A549 (cell line): ENCODE data around the gene IGFL4.

Source experiments
- CHD2 ChIP-seq: fragments of 150-350 bp; IDR thresholded peaks from 2 replicates; pipeline ENCODE4 v1.6.1; 2014; ENCODE audit warnings: low read length; ENCODE audit not compliant: partially characterized antibody
- CTCF ChIP-seq: fragments of >200 bp; sonication (Bioruptor Twin); formaldehyde crosslinking; IDR thresholded peaks from 3 replicates; pipeline ENCODE4 v1.5.1; 2016
- POLR2A ChIP-seq: IDR thresholded peaks from 2 replicates; pipeline ENCODE4 v1.6.1; 2012; ENCODE audit warnings: mild to moderate bottlenecking, low read length
- RCOR1 ChIP-seq: fragments of 150-350 bp; IDR thresholded peaks from 2 replicates; pipeline ENCODE4 v1.6.1; 2014; ENCODE audit warnings: antibody characterized with exemption, low read length, low read depth

- no peak for TF ChIP-seq CHD2
- TF ChIP-seq CTCF, result no peak
- no peak for TF ChIP-seq POLR2A
- TF ChIP-seq RCOR1, result no peak
These were observed 38.8 kb upstream of the IGFL4 start for GRCh38 chr19:46079576-46079975.
